HL-60 (cell line): ENCODE data around the gene CD302.
A peak's percentile ranks its signal among the peaks of the same experiment; 100 is the strongest.
"Not testable (repeated sequence)": the region's sequence is repeated elsewhere in the genome, so short reads cannot be mapped to it uniquely, and the experiment has no call there.

Experiments
- DNase-seq, 2 experiments: peaks; one replicate each; pipeline ENCODE4 v3.0.0-alpha.2; 2010 to 2020; ENCODE audit warnings: low read depth in 1 of 2, low spot score in 1 of 2
- H3K27ac ChIP-seq: fragments of 250-450 bp; sonication (Bioruptor Pico); replicated peaks from 2 replicates; pipeline ENCODE4 v1.5.1; 2020; ENCODE audit warnings: mild to moderate bottlenecking, moderate library complexity
- H3K27me3 ChIP-seq: fragments of 250-450 bp; sonication (Bioruptor Pico); 2 replicates; pipeline ENCODE4 v1.5.1; 2021; ENCODE audit warnings: mild to moderate bottlenecking, moderate library complexity; ENCODE audit not compliant: insufficient read depth, poor library complexity, severe bottlenecking
- H3K4me3 ChIP-seq: replicated peaks from 2 replicates; pipeline ENCODE4 v1.5.1; 2011; ENCODE audit warnings: mild to moderate bottlenecking, control low read depth, low read length; ENCODE audit not compliant: insufficient read depth
- GABPA ChIP-seq: IDR thresholded peaks from 2 replicates; pipeline ENCODE4 v1.6.1; 2012; ENCODE audit warnings: low read depth
- POLR2AphosphoS5 ChIP-seq: IDR thresholded peaks from 2 replicates; pipeline ENCODE4 v1.6.1; 2012; ENCODE audit warnings: low read depth
- SPI1 ChIP-seq: IDR thresholded peaks from 2 replicates; pipeline ENCODE4 v1.6.1; 2012; ENCODE audit warnings: low read depth, mild to moderate bottlenecking, borderline replicate concordance
- TF ChIP-seq, protein P1 (sequence below): IDR thresholded peaks from one replicate; pipeline ENCODE4 v1.5.1; 2011; ENCODE audit warnings: low read length, control low read depth, inconsistent platforms; ENCODE audit not compliant: insufficient read depth
- TF ChIP-seq, protein P2 (sequence below): IDR thresholded peaks from 2 replicates; pipeline ENCODE4 v1.6.1; 2012; ENCODE audit warnings: low read depth; ENCODE audit not compliant: insufficient replicate concordance

The CD302 gene

DNA sequence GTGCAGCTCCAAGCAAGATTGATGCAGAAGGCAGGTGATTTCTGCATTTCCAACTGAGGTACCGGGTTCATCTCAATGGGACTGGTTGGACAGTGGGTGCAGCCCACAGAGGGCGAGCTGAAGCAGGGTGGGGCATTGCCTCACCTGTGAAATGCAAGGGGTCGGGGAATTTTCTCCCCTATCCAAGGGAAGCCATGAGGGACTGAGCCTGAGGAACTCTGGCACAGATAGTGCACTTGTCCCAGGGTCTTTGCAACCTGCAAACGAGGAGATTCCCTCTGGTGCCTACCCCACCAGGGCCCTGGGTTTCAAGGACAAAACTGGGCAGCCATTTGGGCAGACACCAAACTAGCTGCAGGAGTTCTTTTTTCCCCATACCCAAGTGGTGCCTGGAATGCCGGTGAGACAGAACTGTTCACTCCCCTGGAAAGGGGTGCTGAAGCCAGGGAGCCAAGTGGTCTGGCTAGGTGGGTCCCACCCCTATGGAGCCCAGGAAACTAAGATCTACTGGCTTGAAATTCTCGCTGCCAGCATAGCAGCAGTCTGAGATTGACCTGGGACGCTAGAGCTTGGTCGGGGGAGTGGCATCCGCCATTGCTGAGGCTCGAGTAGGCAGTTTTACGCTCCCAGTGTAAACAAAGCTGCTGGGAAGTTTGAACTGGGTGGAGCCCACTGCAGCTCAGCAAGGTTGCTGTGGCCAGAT lies 23.9 kb upstream of the CD302 start:
- not testable (repeated sequence) for H3K27ac ChIP-seq, H3K4me3 ChIP-seq, H3K27me3 ChIP-seq, DNase-seq

DNA sequence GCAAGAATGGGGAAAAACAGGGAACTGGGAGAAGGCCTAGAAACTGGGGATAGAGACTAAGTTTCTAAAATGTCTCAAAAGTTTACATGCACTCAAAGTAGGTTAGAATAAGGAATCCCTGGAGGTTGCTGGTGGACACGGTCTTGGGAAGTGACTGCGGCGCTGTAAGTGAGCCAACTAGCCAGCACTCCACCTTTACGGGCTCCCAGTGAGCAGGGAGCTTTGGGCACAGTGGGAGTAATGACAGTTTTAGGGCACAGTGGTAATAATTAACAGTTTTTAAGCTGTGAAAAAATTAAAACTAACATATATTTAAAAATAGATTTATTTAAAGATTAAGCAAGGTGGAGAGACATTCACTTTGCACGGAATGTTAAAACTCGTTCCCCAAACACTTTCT lies 20.9 kb upstream of the CD302 start:
- TF ChIP-seq GABPA = no peak
- TF ChIP-seq SPI1 = no peak
- TF ChIP-seq, protein P1, sequence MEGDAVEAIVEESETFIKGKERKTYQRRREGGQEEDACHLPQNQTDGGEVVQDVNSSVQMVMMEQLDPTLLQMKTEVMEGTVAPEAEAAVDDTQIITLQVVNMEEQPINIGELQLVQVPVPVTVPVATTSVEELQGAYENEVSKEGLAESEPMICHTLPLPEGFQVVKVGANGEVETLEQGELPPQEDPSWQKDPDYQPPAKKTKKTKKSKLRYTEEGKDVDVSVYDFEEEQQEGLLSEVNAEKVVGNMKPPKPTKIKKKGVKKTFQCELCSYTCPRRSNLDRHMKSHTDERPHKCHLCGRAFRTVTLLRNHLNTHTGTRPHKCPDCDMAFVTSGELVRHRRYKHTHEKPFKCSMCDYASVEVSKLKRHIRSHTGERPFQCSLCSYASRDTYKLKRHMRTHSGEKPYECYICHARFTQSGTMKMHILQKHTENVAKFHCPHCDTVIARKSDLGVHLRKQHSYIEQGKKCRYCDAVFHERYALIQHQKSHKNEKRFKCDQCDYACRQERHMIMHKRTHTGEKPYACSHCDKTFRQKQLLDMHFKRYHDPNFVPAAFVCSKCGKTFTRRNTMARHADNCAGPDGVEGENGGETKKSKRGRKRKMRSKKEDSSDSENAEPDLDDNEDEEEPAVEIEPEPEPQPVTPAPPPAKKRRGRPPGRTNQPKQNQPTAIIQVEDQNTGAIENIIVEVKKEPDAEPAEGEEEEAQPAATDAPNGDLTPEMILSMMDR = no peak
- TF ChIP-seq, protein P2, sequence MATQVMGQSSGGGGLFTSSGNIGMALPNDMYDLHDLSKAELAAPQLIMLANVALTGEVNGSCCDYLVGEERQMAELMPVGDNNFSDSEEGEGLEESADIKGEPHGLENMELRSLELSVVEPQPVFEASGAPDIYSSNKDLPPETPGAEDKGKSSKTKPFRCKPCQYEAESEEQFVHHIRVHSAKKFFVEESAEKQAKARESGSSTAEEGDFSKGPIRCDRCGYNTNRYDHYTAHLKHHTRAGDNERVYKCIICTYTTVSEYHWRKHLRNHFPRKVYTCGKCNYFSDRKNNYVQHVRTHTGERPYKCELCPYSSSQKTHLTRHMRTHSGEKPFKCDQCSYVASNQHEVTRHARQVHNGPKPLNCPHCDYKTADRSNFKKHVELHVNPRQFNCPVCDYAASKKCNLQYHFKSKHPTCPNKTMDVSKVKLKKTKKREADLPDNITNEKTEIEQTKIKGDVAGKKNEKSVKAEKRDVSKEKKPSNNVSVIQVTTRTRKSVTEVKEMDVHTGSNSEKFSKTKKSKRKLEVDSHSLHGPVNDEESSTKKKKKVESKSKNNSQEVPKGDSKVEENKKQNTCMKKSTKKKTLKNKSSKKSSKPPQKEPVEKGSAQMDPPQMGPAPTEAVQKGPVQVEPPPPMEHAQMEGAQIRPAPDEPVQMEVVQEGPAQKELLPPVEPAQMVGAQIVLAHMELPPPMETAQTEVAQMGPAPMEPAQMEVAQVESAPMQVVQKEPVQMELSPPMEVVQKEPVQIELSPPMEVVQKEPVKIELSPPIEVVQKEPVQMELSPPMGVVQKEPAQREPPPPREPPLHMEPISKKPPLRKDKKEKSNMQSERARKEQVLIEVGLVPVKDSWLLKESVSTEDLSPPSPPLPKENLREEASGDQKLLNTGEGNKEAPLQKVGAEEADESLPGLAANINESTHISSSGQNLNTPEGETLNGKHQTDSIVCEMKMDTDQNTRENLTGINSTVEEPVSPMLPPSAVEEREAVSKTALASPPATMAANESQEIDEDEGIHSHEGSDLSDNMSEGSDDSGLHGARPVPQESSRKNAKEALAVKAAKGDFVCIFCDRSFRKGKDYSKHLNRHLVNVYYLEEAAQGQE = no peak
- no peak for TF ChIP-seq POLR2AphosphoS5
- Histone ChIP-seq H3K4me3 (no peak overlapping the region), H3K27me3 (no peaks in the 10 kb centered on the region), H3K27ac (no peak overlapping the region)
- DNase-seq = no peak

DNA sequence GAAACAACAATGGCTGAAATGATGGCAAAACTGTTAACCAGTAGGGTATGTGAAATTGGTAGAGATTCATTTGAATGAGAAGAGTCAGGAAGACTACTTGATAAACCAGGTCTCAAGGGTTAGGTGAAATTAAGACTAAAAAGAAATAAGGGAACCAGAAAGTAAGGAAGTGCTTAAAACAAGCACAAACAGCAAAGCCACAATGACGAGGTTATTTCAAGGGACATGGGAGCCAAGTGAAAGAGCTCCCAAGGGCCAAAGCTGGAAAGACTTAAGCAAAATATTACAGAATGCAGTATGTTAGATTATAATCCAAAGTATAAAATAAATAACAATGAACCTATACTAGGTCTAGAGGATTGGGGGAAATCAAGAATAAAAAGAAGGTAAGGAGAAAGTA lies 19.3 kb upstream of the CD302 start:
- DNase-seq = peak in 1 of 2 experiments; percentile 72
- H3K27ac ChIP-seq = peak overlapping the region; percentile 29
- no peak overlapping the region for H3K4me3 ChIP-seq
- no peaks in the 10 kb centered on the region for H3K27me3 ChIP-seq
- TF ChIP-seq GABPA (no peak), SPI1 (peak; percentile 96)

DNA sequence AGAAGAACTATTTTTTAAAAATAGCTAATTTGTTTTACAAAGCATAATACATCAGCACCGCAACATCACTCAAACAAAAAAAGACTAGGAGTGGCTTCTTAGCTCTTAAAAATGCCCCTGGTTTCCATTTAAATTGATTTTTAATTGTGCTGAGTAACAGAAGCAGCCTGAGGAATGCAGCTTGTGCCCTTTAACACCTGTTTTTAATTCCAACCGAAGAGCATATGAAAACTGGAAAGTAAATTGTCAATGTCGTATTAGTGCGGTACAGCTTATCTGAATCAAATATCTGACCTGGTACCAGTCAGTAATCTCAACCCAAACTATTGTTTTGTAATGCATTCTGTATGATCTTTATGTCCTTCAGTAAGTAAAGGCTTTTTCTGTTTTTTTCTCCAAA lies 13.2 kb upstream of the CD302 start:
- H3K27ac ChIP-seq = no peak overlapping the region
- H3K27me3 ChIP-seq = no peaks in the 10 kb centered on the region
- TF ChIP-seq, protein P1 = no peak
- TF ChIP-seq, protein P2 = no peak
- no peak for DNase-seq
- no peak overlapping the region for H3K4me3 ChIP-seq

DNA sequence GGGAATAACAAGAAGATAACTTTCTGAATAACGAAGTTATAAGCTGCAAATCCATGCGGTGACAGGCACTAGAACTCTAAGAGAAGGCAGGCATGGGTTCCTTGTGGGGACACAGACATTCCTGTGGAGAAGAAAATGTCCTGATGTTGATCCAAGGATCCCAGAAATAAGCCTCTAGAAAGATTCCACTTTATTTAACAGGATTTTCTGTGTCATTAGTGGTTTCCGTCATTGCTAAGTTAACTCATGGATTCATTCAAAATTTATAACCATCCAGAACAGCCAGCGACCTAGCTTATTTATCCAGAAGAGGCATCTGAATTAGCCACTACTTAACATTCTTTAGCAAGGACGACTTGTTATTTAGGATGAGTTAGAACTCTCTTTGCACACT lies 10.0 kb upstream of the CD302 start:
- Histone ChIP-seq H3K27ac (no peak overlapping the region), H3K27me3 (no peaks in the 10 kb centered on the region), H3K4me3 (no peak overlapping the region)
- no peak for DNase-seq
- TF ChIP-seq SPI1 (no peak), POLR2AphosphoS5 (no peak), GABPA (no peak)
- TF ChIP-seq, protein P2 = no peak
- TF ChIP-seq, protein P1 = no peak
